Mesendoderm (in vitro differentiated cells): ENCODE measurements around the gene C10orf67.
"Not testable (repeated sequence)": the region's sequence is repeated elsewhere in the genome, so short reads cannot be mapped to it uniquely, and the experiment has no call there.

ENCODE experiments used
- DNase-seq: peaks from one replicate; pipeline ENCODE4 v3.0.0; 2013
- H2AK5ac ChIP-seq: 2 replicates; pipeline ENCODE4 v1.6.1; 2013; ENCODE audit warnings: low read length, inconsistent platforms
- H2BK120ac ChIP-seq: 2 replicates; pipeline ENCODE4 v1.6.1; 2013; ENCODE audit warnings: low read depth, mild to moderate bottlenecking, low read length, moderate library complexity, mixed read lengths
- H2BK15ac ChIP-seq: replicated peaks from 2 replicates; pipeline ENCODE4 v1.6.1; 2013; ENCODE audit warnings: low read depth, mild to moderate bottlenecking, moderate library complexity
- H2BK5ac ChIP-seq: 2 replicates; pipeline ENCODE4 v1.6.1; 2013; ENCODE audit warnings: low read length, inconsistent platforms
- H3K18ac ChIP-seq: 2 replicates; pipeline ENCODE4 v1.6.1; 2013; ENCODE audit warnings: mild to moderate bottlenecking, low read length, mixed read lengths
- H3K23ac ChIP-seq: one replicate; pipeline ENCODE4 v1.6.1; 2013; ENCODE audit warnings: low read length
- H3K27ac ChIP-seq: 2 replicates; pipeline ENCODE4 v1.5.1; 2013; ENCODE audit warnings: low read depth, mild to moderate bottlenecking, inconsistent platforms, low read length, moderate library complexity
- H3K27me3 ChIP-seq: 2 replicates; pipeline ENCODE4 v1.6.1; 2013; ENCODE audit warnings: low read length, control low read depth, mild to moderate bottlenecking, inconsistent platforms; ENCODE audit not compliant: insufficient read depth, poor library complexity
- H3K36me3 ChIP-seq: 2 replicates; pipeline ENCODE4 v1.6.1; 2013; ENCODE audit warnings: low read length, inconsistent platforms; ENCODE audit not compliant: control insufficient read depth, insufficient read depth
- H3K4ac ChIP-seq: one replicate; pipeline ENCODE4 v1.6.1; 2013; ENCODE audit warnings: low read depth, mild to moderate bottlenecking, low read length, moderate library complexity
- H3K4me1 ChIP-seq: 2 replicates; pipeline ENCODE4 v1.6.1; 2013; ENCODE audit warnings: low read depth, low read length, inconsistent platforms; ENCODE audit not compliant: control insufficient read depth
- H3K4me2 ChIP-seq: 2 replicates; pipeline ENCODE4 v1.6.1; 2013; ENCODE audit warnings: low read length
- H3K4me3 ChIP-seq: 2 replicates; pipeline ENCODE4 v1.5.1; 2013; ENCODE audit warnings: mild to moderate bottlenecking, low read length
- H3K56ac ChIP-seq: one replicate; pipeline ENCODE4 v1.6.1; 2013; ENCODE audit warnings: low read length
- H3K79me1 ChIP-seq: 2 replicates; pipeline ENCODE4 v1.6.1; 2013; ENCODE audit warnings: low read length, inconsistent platforms
- H3K79me2 ChIP-seq: 2 replicates; pipeline ENCODE4 v1.6.1; 2013; ENCODE audit warnings: mild to moderate bottlenecking, low read length; ENCODE audit not compliant: control insufficient read depth, insufficient read depth
- H3K9ac ChIP-seq: 2 replicates; pipeline ENCODE4 v1.6.1; 2013; ENCODE audit warnings: low read length, inconsistent platforms
- H4K5ac ChIP-seq: one replicate; pipeline ENCODE4 v1.6.1; 2013; ENCODE audit warnings: low read length
- H4K8ac ChIP-seq: one replicate; pipeline ENCODE4 v1.6.1; 2013; ENCODE audit warnings: low read depth, mild to moderate bottlenecking, control low read depth, low read length, moderate library complexity
- WGBS: extraction: QIAGEN DNeasy Blood & Tissue Kit; methylation state at CpG from one replicate; pipeline ENCODE4 v1.1.7; 2013; ENCODE audit warnings: low lambda C conversion rate, missing lambda C conversion rate; ENCODE audit not compliant: insufficient coverage; ENCODE audit errors: extremely low coverage; 5-methylcytosine and 5-hydroxymethylcytosine counted together

The C10orf67 gene

DNA sequence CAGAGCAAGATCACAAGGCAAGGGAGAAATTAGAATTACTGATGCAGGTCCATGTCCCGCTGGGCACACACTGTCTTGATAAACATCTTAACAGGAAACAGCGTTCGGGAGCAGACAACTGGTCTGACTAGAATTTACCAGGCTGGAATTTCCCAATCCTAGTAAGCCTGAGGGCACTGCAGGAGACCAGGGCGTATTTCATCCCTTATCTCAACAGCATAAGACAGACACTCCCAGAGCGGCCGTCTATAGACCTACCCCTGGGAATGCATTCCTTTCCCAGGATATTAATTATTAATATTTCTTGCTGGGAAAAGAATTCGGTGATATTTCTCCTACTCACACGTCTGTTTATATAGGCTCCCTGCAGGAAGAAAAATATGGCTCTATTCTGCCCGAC is 70.4 kb downstream of the C10orf67 start:
- H3K4me1 ChIP-seq, H2BK120ac ChIP-seq, H2AK5ac ChIP-seq, H3K23ac ChIP-seq, H3K4me3 ChIP-seq, H3K79me1 ChIP-seq, H3K79me2 ChIP-seq, H3K9ac ChIP-seq, H2BK5ac ChIP-seq, DNase-seq, H3K4ac ChIP-seq, H3K27ac ChIP-seq, H4K8ac ChIP-seq, H3K27me3 ChIP-seq, H3K56ac ChIP-seq, H4K5ac ChIP-seq, H3K36me3 ChIP-seq, H3K4me2 ChIP-seq, H3K18ac ChIP-seq, H2BK15ac ChIP-seq: not testable (repeated sequence)
- WGBS = no CpG with 5 or more reads among the region's 9 CpGs

DNA sequence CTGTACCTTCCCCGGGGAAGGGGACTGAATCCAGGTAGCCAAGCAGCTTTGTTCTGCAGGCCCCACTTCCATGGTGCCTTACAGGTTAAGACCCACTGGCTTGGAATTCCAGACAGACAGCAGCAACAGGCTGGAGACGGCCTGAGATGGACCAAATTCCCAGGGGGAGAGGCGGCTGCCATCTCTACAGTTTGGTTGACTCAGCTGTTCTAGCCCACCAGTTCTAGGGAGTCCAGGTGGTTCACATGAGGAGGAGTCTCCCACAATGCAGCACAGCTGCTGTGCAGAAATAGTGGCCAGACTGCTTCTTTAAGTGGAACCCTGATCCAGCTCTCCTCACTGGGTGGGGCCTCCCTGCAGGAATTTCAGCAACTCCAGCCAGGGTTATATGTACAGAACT is 74.1 kb downstream of the C10orf67 start:
- Histone ChIP-seq H3K27ac (no peak overlapping the region), H3K36me3 (no peaks in the 10 kb centered on the region), H2BK120ac (no peak overlapping the region), H3K4me3 (no peak overlapping the region), H3K4me2 (no peak overlapping the region), H3K56ac (no peak overlapping the region), H3K79me2 (no peaks in the 10 kb centered on the region), H3K9ac (no peak overlapping the region), H2BK15ac (no peak overlapping the region), H3K18ac (no peak overlapping the region), H2AK5ac (no peak overlapping the region), H3K23ac (no peak overlapping the region), H2BK5ac (no peak overlapping the region), H4K8ac (no peak overlapping the region), H3K27me3 (no peaks in the 10 kb centered on the region), H3K79me1 (no peaks in the 10 kb centered on the region), H4K5ac (no peak overlapping the region), H3K4ac (no peak overlapping the region), H3K4me1 (no peaks in the 10 kb centered on the region)
- no CpG with 5 or more reads among the region's 3 CpGs for WGBS
- no peak for DNase-seq

DNA sequence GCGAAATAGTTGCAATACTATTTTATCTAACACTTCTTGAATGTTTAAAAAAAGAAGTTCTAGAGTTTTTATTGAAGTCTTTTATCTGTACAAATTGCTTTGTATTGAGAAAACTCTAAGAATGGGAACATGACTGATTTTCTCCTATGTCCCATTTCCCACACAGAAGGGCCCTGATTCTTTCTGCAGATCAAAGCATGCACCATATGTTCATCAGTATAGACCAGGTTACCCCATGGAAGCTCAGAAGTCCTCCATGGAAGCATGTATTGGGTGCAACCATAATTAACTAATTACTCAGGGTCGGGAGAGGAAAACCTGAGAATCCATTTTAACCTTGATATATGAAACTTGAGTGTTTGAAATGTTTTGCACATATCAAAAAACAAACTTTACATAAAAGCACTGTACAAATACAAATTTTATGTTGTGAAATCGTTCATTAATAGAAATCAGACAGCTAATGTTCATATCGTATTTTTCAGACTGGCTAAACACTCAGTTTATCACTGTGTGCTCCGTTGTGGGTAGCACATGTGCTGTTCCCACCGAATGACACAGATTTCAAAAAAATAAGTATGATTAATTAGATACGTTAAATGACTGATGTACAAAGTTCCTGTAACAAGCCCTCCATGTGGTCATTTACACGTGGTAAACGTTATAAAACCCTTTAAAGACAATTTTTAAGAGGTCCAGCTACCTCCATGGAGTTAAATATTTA is 81.0 kb downstream of the C10orf67 start:
- H2AK5ac ChIP-seq = no peak overlapping the region
- no peak overlapping the region for H3K4ac ChIP-seq
- H3K27ac ChIP-seq = no peak overlapping the region
- no CpG with 5 or more reads among the region's 9 CpGs for WGBS
- H3K79me2 ChIP-seq = no peaks in the 10 kb centered on the region
- no peak overlapping the region for H2BK120ac ChIP-seq
- no peak overlapping the region for H3K56ac ChIP-seq
- no peaks in the 10 kb centered on the region for H3K36me3 ChIP-seq
- H3K4me1 ChIP-seq = no peaks in the 10 kb centered on the region
- H3K4me3 ChIP-seq = no peak overlapping the region
- no peaks in the 10 kb centered on the region for H3K79me1 ChIP-seq
- no peak for DNase-seq
- H4K8ac ChIP-seq = no peak overlapping the region
- H3K9ac ChIP-seq = no peak overlapping the region
- no peak overlapping the region for H2BK5ac ChIP-seq
- no peaks in the 10 kb centered on the region for H3K27me3 ChIP-seq
- H3K18ac ChIP-seq = no peak overlapping the region
- H3K23ac ChIP-seq = no peak overlapping the region
- H3K4me2 ChIP-seq = no peak overlapping the region
- no peak overlapping the region for H4K5ac ChIP-seq
- no peak overlapping the region for H2BK15ac ChIP-seq

DNA sequence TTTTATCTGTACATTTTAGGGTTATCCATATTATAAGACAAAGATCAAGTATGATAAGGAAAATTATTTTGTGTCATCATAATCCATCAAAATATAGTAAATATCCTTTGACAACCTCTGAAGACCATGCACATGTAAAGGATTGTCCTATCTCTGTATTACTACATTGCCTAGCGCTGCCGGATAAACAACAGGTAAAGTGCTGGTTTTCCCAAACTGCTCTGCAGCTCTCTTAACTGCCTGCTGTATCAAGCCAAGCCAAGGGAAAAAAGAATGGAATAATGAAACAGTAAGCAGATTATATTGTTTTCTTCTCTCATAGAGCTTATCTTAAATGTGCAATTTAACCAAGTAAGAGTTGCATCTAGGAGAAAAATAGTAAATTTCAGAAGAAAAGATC is 81.7 kb downstream of the C10orf67 start:
- Histone ChIP-seq H3K4ac (no peak overlapping the region), H3K4me3 (no peak overlapping the region), H2AK5ac (no peak overlapping the region), H3K36me3 (no peaks in the 10 kb centered on the region), H3K27ac (no peak overlapping the region), H3K4me2 (no peak overlapping the region), H2BK5ac (no peak overlapping the region), H3K56ac (no peak overlapping the region), H3K18ac (no peak overlapping the region), H3K79me2 (no peaks in the 10 kb centered on the region), H4K8ac (no peak overlapping the region), H3K27me3 (no peaks in the 10 kb centered on the region), H4K5ac (no peak overlapping the region), H2BK120ac (no peak overlapping the region), H3K9ac (no peak overlapping the region), H3K23ac (no peak overlapping the region), H2BK15ac (no peak overlapping the region), H3K79me1 (no peaks in the 10 kb centered on the region), H3K4me1 (no peaks in the 10 kb centered on the region)
- no peak for DNase-seq
- WGBS = no CpG with 5 or more reads among the region's 2 CpGs

DNA sequence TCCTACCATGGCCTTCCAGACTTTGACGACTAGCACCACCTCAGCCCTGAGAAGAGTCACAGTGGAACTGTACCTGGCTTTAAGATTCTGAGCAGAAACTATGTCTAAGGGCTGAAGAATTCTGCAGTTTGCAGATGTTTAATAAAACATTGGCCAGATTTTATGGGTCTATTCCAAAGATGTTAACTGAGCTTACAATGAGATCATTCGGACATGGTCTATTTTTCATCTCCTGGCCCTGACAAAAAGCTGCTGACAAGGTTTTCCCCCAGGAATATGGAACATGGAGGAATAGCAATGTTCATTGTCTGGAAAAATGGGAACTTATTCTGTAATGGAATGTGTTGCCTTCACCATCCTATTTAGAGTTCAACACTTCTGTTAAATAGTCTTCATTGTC is 86.1 kb downstream of the C10orf67 start:
- Histone ChIP-seq H3K9ac (no peak overlapping the region), H2AK5ac (no peak overlapping the region), H3K4me2 (no peak overlapping the region), H3K79me2 (no peaks in the 10 kb centered on the region), H3K79me1 (no peaks in the 10 kb centered on the region), H2BK5ac (no peak overlapping the region), H3K27me3 (no peaks in the 10 kb centered on the region), H4K5ac (no peak overlapping the region), H2BK120ac (no peak overlapping the region), H3K18ac (no peak overlapping the region), H3K4me1 (no peaks in the 10 kb centered on the region), H2BK15ac (no peak overlapping the region), H3K27ac (no peak overlapping the region), H3K4me3 (no peak overlapping the region), H3K36me3 (no peaks in the 10 kb centered on the region), H3K56ac (no peak overlapping the region), H4K8ac (no peak overlapping the region), H3K23ac (no peak overlapping the region), H3K4ac (no peak overlapping the region)
- DNase-seq = no peak
- WGBS = no CpG with 5 or more reads among the region's 2 CpGs

- H3K18ac ChIP-seq = no peak overlapping the region
- H3K27me3 ChIP-seq = no peaks in the 10 kb centered on the region
- H3K36me3 ChIP-seq = no peaks in the 10 kb centered on the region
- no peak overlapping the region for H3K23ac ChIP-seq
- no peak overlapping the region for H3K4me2 ChIP-seq
- H3K27ac ChIP-seq = no peak overlapping the region
- no peak overlapping the region for H2AK5ac ChIP-seq
- H3K79me1 ChIP-seq = no peaks in the 10 kb centered on the region
- no peaks in the 10 kb centered on the region for H3K4me1 ChIP-seq
- no peak for DNase-seq
- no peaks in the 10 kb centered on the region for H3K79me2 ChIP-seq
- no peak overlapping the region for H2BK120ac ChIP-seq
- no peak overlapping the region for H3K56ac ChIP-seq
- no peak overlapping the region for H4K8ac ChIP-seq
- no peak overlapping the region for H2BK5ac ChIP-seq
- H2BK15ac ChIP-seq = no peak overlapping the region
- no CpG with 5 or more reads among the region's 2 CpGs for WGBS
- H3K4ac ChIP-seq = no peak overlapping the region
- H3K9ac ChIP-seq = no peak overlapping the region
- no peak overlapping the region for H4K5ac ChIP-seq
- no peak overlapping the region for H3K4me3 ChIP-seq
Observed at GRCh38 chr10:23253780-23254179, 90.8 kb downstream of the C10orf67 start.
